Smooth muscle cell (in vitro differentiated cells): ENCODE data around the gene MTHFSD. TPM values are rescaled to one million over a fixed set of nuclear protein-coding genes. Genes with fewer than 3 reads are reported as not detected.

Experiments
- DNase-seq: peaks from one replicate; lab custom pipeline; 2025; ENCODE audit not compliant: unreplicated experiment; lab: John Stamatoyannopoulos, UW
- H2AFZ ChIP-seq: fragments of 200-600 bp; sonication (generic); 2 replicates; pipeline ENCODE4 v1.6.0; 2016; ENCODE audit warnings: antibody characterized with exemption, low read depth, mild to moderate bottlenecking
- H3F3A ChIP-seq: fragments of 200-600 bp; sonication (generic); 2 replicates; pipeline ENCODE4 v1.6.0; 2017; ENCODE audit warnings: antibody characterized with exemption, low read depth
- H3K27ac ChIP-seq: fragments of 200-600 bp; sonication (generic); 2 replicates; pipeline ENCODE4 v1.5.1; 2016; ENCODE audit warnings: low read depth, mild to moderate bottlenecking
- H3K27me3 ChIP-seq: fragments of 200-600 bp; sonication (generic); 2 replicates; pipeline ENCODE4 v1.6.1; 2016; ENCODE audit warnings: low read depth, mild to moderate bottlenecking
- H3K36me3 ChIP-seq: fragments of 200-600 bp; sonication (generic); 2 replicates; pipeline ENCODE4 v1.5.1; 2016; ENCODE audit warnings: low read depth
- H3K4me1 ChIP-seq: fragments of 200-600 bp; sonication (generic); 2 replicates; pipeline ENCODE4 v1.5.1; 2016; ENCODE audit warnings: low read depth
- H3K4me2 ChIP-seq: fragments of 200-600 bp; sonication (generic); 2 replicates; pipeline ENCODE4 v1.6.0; 2016; ENCODE audit warnings: mild to moderate bottlenecking
- H3K4me3 ChIP-seq: fragments of 200-600 bp; sonication (generic); 2 replicates; pipeline ENCODE4 v1.5.1; 2016; ENCODE audit warnings: mild to moderate bottlenecking
- H3K79me2 ChIP-seq: fragments of 200-600 bp; sonication (generic); 2 replicates; pipeline ENCODE4 v1.6.0; 2016; ENCODE audit warnings: low read depth, mild to moderate bottlenecking
- H3K9ac ChIP-seq: fragments of 200-600 bp; sonication (generic); 2 replicates; pipeline ENCODE4 v1.6.0; 2016; ENCODE audit warnings: low read depth
- H3K9me3 ChIP-seq: fragments of 200-600 bp; sonication (generic); replicated peaks from 2 replicates; pipeline ENCODE4 v1.5.1; 2016; ENCODE audit warnings: low read depth
- H4K20me1 ChIP-seq: fragments of 200-600 bp; sonication (generic); 2 replicates; pipeline ENCODE4 v1.6.0; 2016; ENCODE audit warnings: low read depth
- WGBS: methylation state at CpG from one replicate; pipeline ENCODE4 v1.1.7; 2016; ENCODE audit warnings: low lambda C conversion rate; 5-methylcytosine and 5-hydroxymethylcytosine counted together
- polyA plus RNA-seq: library from polyadenylated mRNA; unstranded; fragments of >200 nt; fragmentation: Nextera tagmentation; extraction: Ambion mirVana; gene quantifications from 2 replicates; pipeline ENCODE4 v1.2.1, GENCODE V29; 2016
- total RNA-seq: library from RNA; depleted of rRNA; stranded (reverse); fragments of >200 nt; gene quantifications from 2 replicates; pipeline ENCODE4 v1.2.3, GENCODE V29; 2014
- TF ChIP-seq, protein P1 (sequence below): fragments of 200-600 bp; sonication (generic); IDR thresholded peaks from 2 replicates; pipeline ENCODE4 v1.5.1; 2017; ENCODE audit warnings: borderline replicate concordance, mild to moderate bottlenecking, antibody characterized with exemption; ENCODE audit not compliant: insufficient read depth, poor library complexity, severe bottlenecking

The MTHFSD gene
- total and polyA plus RNA-seq, 2 experiments from 2014 or later = 13.3 to 23.0 TPM

DNA sequence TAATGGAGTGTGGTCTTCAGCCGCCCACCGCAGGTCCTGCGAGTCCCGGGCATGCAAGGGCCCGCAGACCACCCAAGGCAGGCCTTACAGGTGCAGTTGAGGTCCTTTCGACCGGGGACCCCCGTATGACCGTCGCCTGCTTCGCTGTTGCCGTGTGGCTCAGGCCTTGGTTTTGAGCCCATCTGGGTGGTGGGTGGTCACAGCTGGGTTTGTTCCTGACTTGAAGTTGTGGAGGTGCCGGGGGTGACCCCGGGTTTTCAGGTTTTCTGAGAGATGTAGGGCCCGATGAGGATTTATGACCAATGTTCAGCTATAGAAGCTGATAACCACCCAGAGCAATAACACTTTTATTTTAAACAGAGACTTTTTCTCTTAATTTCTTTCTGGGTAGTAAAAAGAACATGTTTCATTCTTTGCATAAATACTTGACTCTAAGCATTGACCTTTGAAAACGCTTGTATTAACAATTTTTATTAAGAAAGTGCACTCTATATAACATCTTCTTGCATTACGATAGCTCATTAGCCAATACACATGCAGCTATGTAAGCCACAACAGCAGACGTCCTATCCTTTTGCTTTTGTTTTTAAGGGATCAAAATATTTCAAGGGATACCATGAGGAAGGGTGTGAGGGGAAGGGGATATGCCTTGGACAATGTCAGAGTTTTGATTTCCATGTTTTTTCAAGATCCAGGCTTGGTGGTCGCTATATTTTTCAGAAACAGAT, 25.2 kb upstream of the MTHFSD start:
- H3K4me2 ChIP-seq = peak overlapping the region; percentile 91
- no peaks in the 10 kb centered on the region for H3K79me2 ChIP-seq

DNA sequence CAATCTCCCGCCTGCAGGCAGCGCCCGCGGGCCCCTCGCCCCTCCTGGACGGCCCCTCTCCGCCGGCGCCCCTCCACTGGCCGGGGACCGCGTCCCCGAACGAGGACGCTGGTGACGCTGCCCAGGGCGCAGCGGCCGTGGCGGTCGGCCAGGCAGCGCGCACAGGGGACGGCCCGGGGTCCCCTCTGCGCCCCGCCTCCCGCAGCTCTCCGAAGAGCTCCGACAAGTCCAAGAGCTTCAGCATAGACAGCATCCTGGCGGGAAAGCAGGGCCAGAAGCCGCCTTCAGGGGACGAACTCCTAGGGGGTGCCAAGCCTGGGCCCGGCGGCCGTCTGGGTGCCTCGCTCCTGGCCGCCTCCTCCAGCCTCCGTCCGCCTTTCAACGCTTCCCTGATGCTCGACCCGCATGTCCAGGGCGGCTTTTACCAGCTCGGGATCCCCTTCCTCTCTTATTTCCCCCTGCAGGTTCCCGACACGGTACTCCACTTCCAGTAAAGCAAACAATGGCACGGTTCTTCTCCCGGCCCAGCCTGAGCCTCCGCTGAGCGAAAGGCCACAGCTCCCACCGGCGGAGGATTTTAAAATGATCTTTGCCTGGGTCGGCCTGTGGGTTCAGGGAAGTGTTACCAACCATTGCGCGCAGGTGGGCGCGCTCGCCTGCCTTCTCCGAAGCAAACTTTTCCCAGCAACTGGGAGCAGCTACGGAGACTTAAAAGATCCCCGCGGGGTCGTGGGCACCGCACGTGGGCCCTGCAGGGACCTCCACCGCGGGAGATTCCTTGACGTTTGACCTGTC, 24.4 kb upstream of the MTHFSD start:
- Histone ChIP-seq H3K4me1 (peaks cover 22% of the 10 kb centered on the region), H3K36me3 (no peaks in the 10 kb centered on the region), H4K20me1 (no peaks in the 10 kb centered on the region), H3K9me3 (no peaks in the 10 kb centered on the region), H3K27me3 (peaks cover 4% of the 10 kb centered on the region), H3K4me2 (peak overlapping the region; percentile 91), H3K79me2 (no peaks in the 10 kb centered on the region), H3K9ac (no peak overlapping the region), H3K4me3 (peak overlapping the region; percentile 53), H3F3A (peaks cover 6% of the 10 kb centered on the region), H3K27ac (no peak overlapping the region), H2AFZ (peak overlapping the region; percentile 13)
- no peak for DNase-seq
- TF ChIP-seq, protein P1, sequence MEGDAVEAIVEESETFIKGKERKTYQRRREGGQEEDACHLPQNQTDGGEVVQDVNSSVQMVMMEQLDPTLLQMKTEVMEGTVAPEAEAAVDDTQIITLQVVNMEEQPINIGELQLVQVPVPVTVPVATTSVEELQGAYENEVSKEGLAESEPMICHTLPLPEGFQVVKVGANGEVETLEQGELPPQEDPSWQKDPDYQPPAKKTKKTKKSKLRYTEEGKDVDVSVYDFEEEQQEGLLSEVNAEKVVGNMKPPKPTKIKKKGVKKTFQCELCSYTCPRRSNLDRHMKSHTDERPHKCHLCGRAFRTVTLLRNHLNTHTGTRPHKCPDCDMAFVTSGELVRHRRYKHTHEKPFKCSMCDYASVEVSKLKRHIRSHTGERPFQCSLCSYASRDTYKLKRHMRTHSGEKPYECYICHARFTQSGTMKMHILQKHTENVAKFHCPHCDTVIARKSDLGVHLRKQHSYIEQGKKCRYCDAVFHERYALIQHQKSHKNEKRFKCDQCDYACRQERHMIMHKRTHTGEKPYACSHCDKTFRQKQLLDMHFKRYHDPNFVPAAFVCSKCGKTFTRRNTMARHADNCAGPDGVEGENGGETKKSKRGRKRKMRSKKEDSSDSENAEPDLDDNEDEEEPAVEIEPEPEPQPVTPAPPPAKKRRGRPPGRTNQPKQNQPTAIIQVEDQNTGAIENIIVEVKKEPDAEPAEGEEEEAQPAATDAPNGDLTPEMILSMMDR = no peak
- 12% methylated on average over 47 of the region's 69 CpGs for WGBS

More for the DNA sequence above, 25.2 kb upstream of the MTHFSD start:
- Histone ChIP-seq H3K27me3 (peaks cover 4% of the 10 kb centered on the region), H3K9me3 (no peaks in the 10 kb centered on the region), H2AFZ (no peak overlapping the region), H3K27ac (no peak overlapping the region), H3K36me3 (no peaks in the 10 kb centered on the region), H3K4me1 (peaks cover 22% of the 10 kb centered on the region), H3F3A (no peaks in the 10 kb centered on the region), H3K4me3 (peak overlapping the region; percentile 53), H3K9ac (no peak overlapping the region), H4K20me1 (no peaks in the 10 kb centered on the region)
- WGBS = 82% methylated on average over 19 of the region's 19 CpGs
- DNase-seq = no peak
- TF ChIP-seq, protein P1 = no peak

DNA sequence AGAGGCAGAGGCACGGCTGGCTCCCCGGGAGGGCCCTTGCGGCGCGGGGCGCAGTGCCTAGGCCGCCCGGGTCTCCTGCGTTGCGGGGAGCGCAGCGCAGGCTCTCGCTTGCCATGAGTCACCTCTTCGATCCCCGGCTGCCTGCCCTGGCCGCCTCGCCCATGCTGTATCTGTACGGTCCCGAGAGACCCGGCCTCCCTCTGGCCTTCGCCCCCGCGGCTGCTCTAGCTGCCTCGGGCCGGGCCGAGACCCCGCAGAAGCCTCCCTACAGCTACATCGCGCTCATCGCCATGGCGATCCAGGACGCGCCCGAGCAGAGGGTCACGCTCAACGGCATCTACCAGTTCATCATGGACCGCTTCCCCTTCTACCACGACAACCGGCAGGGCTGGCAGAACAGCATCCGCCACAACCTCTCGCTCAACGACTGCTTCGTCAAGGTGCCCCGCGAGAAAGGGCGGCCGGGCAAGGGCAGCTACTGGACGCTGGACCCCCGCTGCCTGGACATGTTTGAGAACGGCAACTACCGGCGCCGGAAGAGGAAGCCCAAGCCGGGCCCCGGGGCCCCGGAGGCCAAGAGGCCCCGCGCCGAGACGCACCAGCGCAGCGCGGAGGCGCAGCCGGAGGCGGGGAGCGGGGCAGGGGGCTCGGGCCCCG, 23.7 kb upstream of the MTHFSD start:
- Histone ChIP-seq H3K4me2 (peak overlapping the region; percentile 91), H3K27ac (peak overlapping the region; percentile 59), H2AFZ (peak overlapping the region; percentile 13), H3K79me2 (no peaks in the 10 kb centered on the region), H3K4me3 (peak overlapping the region; percentile 53), H3K36me3 (no peaks in the 10 kb centered on the region), H3K9me3 (no peaks in the 10 kb centered on the region), H3F3A (peaks cover 6% of the 10 kb centered on the region), H4K20me1 (no peaks in the 10 kb centered on the region), H3K9ac (peak overlapping the region; percentile 41), H3K4me1 (peaks cover 22% of the 10 kb centered on the region), H3K27me3 (peaks cover 4% of the 10 kb centered on the region)
- WGBS = 4% methylated on average over 64 of the region's 69 CpGs
- TF ChIP-seq, protein P1 = no peak
- DNase-seq = peak; percentile 67
